HepG2 (cell line): ENCODE measurements around the gene NGF. TPM values are rescaled to one million over a fixed set of nuclear protein-coding genes. Genes with fewer than 3 reads are reported as not detected.

Experiments used
- ATAC-seq: fragments of 200-7000 bp; cut with Tn5 transposase; 3 replicates; pipeline ENCODE4 v1.9.1; 2020; ENCODE audit warnings: mild to moderate bottlenecking, moderate library complexity
- BruUV-seq: library from RNA; stranded (reverse); fragments of 400-500 nt; replicated peaks from 2 replicates; lab custom pipeline; 2021; lab: Mats Ljungman, UMichigan
- CTCF ChIA-PET: fragments of 300-600 bp; formaldehyde crosslinking; extraction: SDS; loops from one replicate; lab custom pipeline; 2021; ENCODE audit warnings: low total read pairs, inconsistent platforms, low intra/inter-chr PET ratio; lab: Yijun Ruan, JAX
- POLR2A ChIA-PET: fragments of 350-600 bp; sonication (Branson Sonifier 250); formaldehyde crosslinking; loops from one replicate; lab custom pipeline; 2020; ENCODE audit warnings: antibody characterized with exemption, inconsistent platforms; lab: Yijun Ruan, JAX
- DNase-seq: peaks from one replicate; pipeline ENCODE4 v3.0.0-alpha.2; 2015; ENCODE audit warnings: low spot score
- FAIRE-seq: peaks from 3 replicates; lab custom pipeline; 2011; peaks lifted over from hg19 to GRCh38; lab: Jason Lieb, UNC
- H2AFZ ChIP-seq: one replicate; pipeline ENCODE4 v1.6.1; 2011; ENCODE audit warnings: low read length, inconsistent platforms
- H3K27ac ChIP-seq: fragments of 300-600 bp; 3 replicates; pipeline ENCODE4 v1.8.0; 2011; ENCODE audit warnings: mixed run types, mild to moderate bottlenecking, mixed read lengths, low read length, inconsistent platforms; ENCODE audit not compliant: insufficient read depth; ENCODE audit errors: extremely low read length
- H3K27me3 ChIP-seq, 2 experiments: fragments of 200-600 bp in 1 of 2; 2 replicates in 1 of 2; 3 replicates in 1 of 2; pipeline versions ENCODE4 v1.6.0 to v1.8.0; 2011; ENCODE audit warnings: low read length in 2 of 2, mild to moderate bottlenecking in 2 of 2, moderate library complexity in 2 of 2, inconsistent platforms in 1 of 2; ENCODE audit not compliant: insufficient read depth in 2 of 2, control insufficient read depth in 1 of 2
- H3K36me3 ChIP-seq, 2 experiments: fragments of 200-600 bp in 1 of 2; replicated peaks in 1 of 2; 2 replicates in 1 of 2; 3 replicates in 1 of 2; pipeline versions ENCODE4 v1.5.1 to v1.8.0; 2011; ENCODE audit warnings: low read length in 2 of 2, inconsistent platforms in 1 of 2; ENCODE audit not compliant: insufficient read depth in 2 of 2, control insufficient read depth in 1 of 2
- H3K4me1 ChIP-seq: 2 replicates; pipeline ENCODE4 v1.5.1; 2012; ENCODE audit warnings: low read length, inconsistent platforms; ENCODE audit not compliant: insufficient read depth
- H3K4me2 ChIP-seq: 2 replicates; pipeline ENCODE4 v1.6.0; 2011; ENCODE audit warnings: low read depth, low read length, inconsistent platforms
- H3K4me3 ChIP-seq, 3 experiments: fragments of 200-600 bp in 1 of 3; sonication (generic), shearing (Covaris generic) in 1 of 3; replicated peaks in 1 of 3; 2 replicates each; pipeline ENCODE4 v1.5.1; 2011 to 2016; ENCODE audit warnings: low read length in 3 of 3, inconsistent platforms in 2 of 3, low read depth in 2 of 3, mild to moderate bottlenecking in 2 of 3, control low read depth in 1 of 3, mixed read lengths in 1 of 3; ENCODE audit not compliant: insufficient read depth in 1 of 3
- H3K79me2 ChIP-seq: one replicate; pipeline ENCODE4 v1.6.1; 2011; ENCODE audit warnings: low read length, inconsistent platforms; ENCODE audit not compliant: insufficient read depth
- H3K9ac ChIP-seq: 2 replicates; pipeline ENCODE4 v1.6.0; 2011; ENCODE audit warnings: mild to moderate bottlenecking, low read depth, low read length, inconsistent platforms; ENCODE audit not compliant: insufficient read depth
- H3K9me3 ChIP-seq: 2 replicates; pipeline ENCODE4 v1.5.1; 2012; ENCODE audit warnings: mild to moderate bottlenecking, low read length
- H4K20me1 ChIP-seq: 2 replicates; pipeline ENCODE4 v1.6.0; 2011; ENCODE audit warnings: inconsistent platforms, mild to moderate bottlenecking, low read length, moderate library complexity; ENCODE audit not compliant: insufficient read depth
- CEBPB ChIP-seq: IDR thresholded peaks from 2 replicates; pipeline ENCODE4 v1.6.1; 2011; ENCODE audit warnings: low read depth, low read length, improper control_type of control experiment, borderline replicate concordance
- DBP ChIP-seq: sonication (generic); formaldehyde crosslinking; IDR thresholded peaks from 2 replicates; pipeline ENCODE4 v1.4.0; 2020; ENCODE audit warnings: missing genetic modification reagents; ENCODE audit errors: not compliant biosample characterization
- SP5 ChIP-seq: IDR thresholded peaks from 2 replicates; pipeline ENCODE4 v1.6.1; 2016; ENCODE audit warnings: low read depth, borderline replicate concordance
- YEATS4 ChIP-seq: sonication (generic); formaldehyde crosslinking; IDR thresholded peaks from 2 replicates; pipeline ENCODE4 v1.4.0; 2020; ENCODE audit warnings: missing genetic modification reagents, borderline replicate concordance
- ZNF431 ChIP-seq: sonication (generic); formaldehyde crosslinking; IDR thresholded peaks from 2 replicates; pipeline ENCODE4 v1.9.0; 2022; ENCODE audit warnings: missing genetic modification reagents, low read depth, mild to moderate bottlenecking, borderline replicate concordance
- WGBS: methylation state at CpG from one replicate; pipeline ENCODE4 v1.1.6; 2017; ENCODE audit warnings: low lambda C conversion rate; 5-methylcytosine and 5-hydroxymethylcytosine counted together
- in situ Hi-C: cut with HindIII; loops from 2 replicates; pipeline ENCODE4 v1.10.0; 2017; ENCODE audit warnings: low pct_unique_long_range_greater_than_20kb; ENCODE audit not compliant: extremely low pct_ligation_motif_present
- intact Hi-C: fragments of 100-400 bp; cut with micrococcal nuclease; formaldehyde crosslinking; loops from one replicate; pipeline ENCODE4 v1.10.0; 2022; ENCODE audit not compliant: unreplicated experiment
- polyA plus RNA-seq, 8 experiments: library from polyadenylated mRNA; depleted of rRNA in 3 of 8; stranded (reverse) in 7 of 8; unstranded in 1 of 8; fragments of >200 nt; fragmentation: Illumina TruSeq in 4 of 8; extraction: Trizol in 4 of 8; gene quantifications; 2 replicates each; pipeline versions ENCODE4 v1.2.1 to v1.2.3, GENCODE V29; 2011 to 2016; ENCODE audit warnings: low read depth in 4 of 8, missing spikeins in 1 of 8, mixed read lengths in 1 of 8; ENCODE audit not compliant: insufficient read depth in 1 of 8
- total RNA-seq, 5 experiments: library from RNA; depleted of rRNA; stranded (reverse); fragments of >200 nt; fragmentation: Illumina TruSeq; extraction: Trizol; gene quantifications; 2 replicates each; pipeline ENCODE4 v1.2.3, GENCODE V29; 2016; ENCODE audit warnings: low read depth in 1 of 5

The NGF gene
- total and polyA plus RNA-seq, 2 of the 13 experiments (the other 11 are each of a cell fraction or from before 2014, with no cell fraction given): not detected

DNA sequence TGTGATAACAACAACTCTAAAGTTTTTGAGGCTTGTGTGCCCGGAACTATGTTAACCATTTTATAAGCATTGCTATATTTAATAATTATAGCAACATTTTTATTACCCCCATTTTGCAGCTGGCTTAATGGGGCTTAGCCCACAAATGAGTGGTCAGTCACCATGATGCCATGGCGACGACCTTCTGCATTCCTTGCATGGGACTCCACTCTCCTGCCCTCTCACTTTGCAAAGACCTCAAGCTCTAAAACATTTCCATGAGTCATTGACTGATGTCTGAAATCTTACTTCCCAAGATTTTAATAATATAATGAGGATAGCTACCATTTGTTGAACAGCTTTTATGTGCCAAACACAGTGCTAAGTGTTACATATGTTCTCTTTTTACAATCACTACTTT is 15.4 kb downstream of the NGF start:
- ChIA-PET CTCF (no interaction called here), POLR2A (no interaction called here)
- Histone ChIP-seq H3K27ac (no peak overlapping the region), H4K20me1 (no peaks in the 10 kb centered on the region), H3K9me3 (no peaks in the 10 kb centered on the region), H3K4me2 (no peak overlapping the region), H3K9ac (no peak overlapping the region), H3K36me3 (no peaks in the 10 kb centered on the region), H3K4me1 (no peaks in the 10 kb centered on the region), H3K4me3 (no peak overlapping the region), H3K27me3 (no peaks in the 10 kb centered on the region), H3K79me2 (no peaks in the 10 kb centered on the region), H2AFZ (no peak overlapping the region)
- FAIRE-seq (no peak), DNase-seq (no peak), ATAC-seq (no peak)
- no TSS peak for BruUV-seq
- 27% methylated on average over 3 of the region's 3 CpGs for WGBS
- no peak for TF ChIP-seq YEATS4 (CRISPR knock-in tag)
- TF ChIP-seq SP5: no peak
- no peak for TF ChIP-seq ZNF431 (CRISPR knock-in tag)
- TF ChIP-seq DBP (CRISPR knock-in tag): no peak
- intact Hi-C loops: no loop called here
- in situ Hi-C loops: no loop called here

DNA sequence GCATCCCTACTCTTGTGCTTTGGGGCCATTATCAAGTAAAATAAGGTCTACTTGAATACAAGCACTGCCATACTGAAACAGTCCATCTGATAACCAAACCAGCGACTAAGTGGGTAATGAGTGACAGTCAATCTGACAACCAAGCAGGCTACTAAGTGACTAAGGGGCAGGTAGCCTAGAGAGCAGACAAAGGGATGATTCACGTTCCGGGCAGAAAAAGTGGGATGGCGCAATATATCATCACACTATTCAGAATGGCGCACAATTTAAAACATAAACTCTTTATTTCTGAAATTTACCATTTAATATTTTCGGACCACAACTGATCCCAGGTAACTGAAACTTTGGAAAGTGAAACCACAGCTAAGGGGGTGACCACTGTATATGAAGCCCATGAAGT is 17.7 kb downstream of the NGF start:
- no peaks in the 10 kb centered on the region for H3K27me3 ChIP-seq
- no peak overlapping the region for H3K27ac ChIP-seq
- no peaks in the 10 kb centered on the region for H3K79me2 ChIP-seq
- no peak overlapping the region for H3K9ac ChIP-seq
- WGBS: 19% methylated on average over 6 of the region's 6 CpGs
- H3K36me3 ChIP-seq: no peaks in the 10 kb centered on the region
- intact Hi-C loops (no loop called here), in situ Hi-C loops (no loop called here)
- no peak overlapping the region for H2AFZ ChIP-seq
- no peaks in the 10 kb centered on the region for H3K4me1 ChIP-seq
- H3K4me2 ChIP-seq: no peak overlapping the region
- BruUV-seq: no TSS peak
- no peaks in the 10 kb centered on the region for H3K9me3 ChIP-seq
- H3K4me3 ChIP-seq: no peak overlapping the region
- DNase-seq (no peak), ATAC-seq (no peak), FAIRE-seq (no peak)
- no peak for TF ChIP-seq DBP (CRISPR knock-in tag)
- peak; percentile 54; the same call in 1 of the 2 replicates for TF ChIP-seq CEBPB
- CTCF ChIA-PET: no interaction called here
- H4K20me1 ChIP-seq: no peaks in the 10 kb centered on the region
- POLR2A ChIA-PET: no interaction called here
